NCI-H446 (cell line): ENCODE results near the gene OR6M1.

Experiments
- DNase-seq, 2 experiments: peaks; one replicate each; lab custom pipeline; 2025; lab: John Stamatoyannopoulos, UW

Gene OR6M1

GRCh38 chr11:123806249-123806648, at the start of gene OR6M1:
Gene OR6M1, minus strand, starts transcription at chr11:123806349. Its CDS starts 0 bp downstream, at chr11:123806349.
- no peak for DNase-seq

- DNase-seq = no peak
Measured at GRCh38 chr11:123853038-123853437, 46.9 kb upstream of the OR6M1 start.

GRCh38 chr11:123852321-123852720, 46.2 kb upstream of the OR6M1 start:
- no peak for DNase-seq

GRCh38 chr11:123851110-123851509, 45.0 kb upstream of the OR6M1 start:
- no peak for DNase-seq

- no peak for DNase-seq
Measured at GRCh38 chr11:123841174-123841573, 35.0 kb upstream of the OR6M1 start.

- no peak for DNase-seq
Measured at GRCh38 chr11:123839131-123839530, 33.0 kb upstream of the OR6M1 start.

GRCh38 chr11:123838659-123839058, 32.5 kb upstream of the OR6M1 start:
- DNase-seq = no peak

- no peak for DNase-seq
Measured at GRCh38 chr11:123838199-123838598, 32.0 kb upstream of the OR6M1 start.

- DNase-seq = no peak
Measured at GRCh38 chr11:123833095-123833494, 26.9 kb upstream of the OR6M1 start.

GRCh38 chr11:123829745-123830144, 23.6 kb upstream of the OR6M1 start:
- DNase-seq = no peak

- DNase-seq = no peak
Measured at GRCh38 chr11:123822599-123822998, 16.4 kb upstream of the OR6M1 start.

GRCh38 chr11:123822032-123822431, 15.9 kb upstream of the OR6M1 start:
- DNase-seq = no peak

- no peak for DNase-seq
Measured at GRCh38 chr11:123815122-123815521, 9.0 kb upstream of the OR6M1 start.

- DNase-seq = no peak
Measured at GRCh38 chr11:123801765-123802164, 4.4 kb downstream of the OR6M1 start.

GRCh38 chr11:123800036-123800435, 6.1 kb downstream of the OR6M1 start:
- peak in 1 of 2 experiments; percentile 4 for DNase-seq

- peak; percentile 20 to 75 for DNase-seq
Measured at GRCh38 chr11:123799438-123799837, 6.7 kb downstream of the OR6M1 start.

GRCh38 chr11:123798513-123799252, 7.5 kb downstream of the OR6M1 start:
- DNase-seq = no peak

- no peak for DNase-seq
Measured at GRCh38 chr11:123798079-123798478, 8.1 kb downstream of the OR6M1 start.

GRCh38 chr11:123797541-123797940, 8.6 kb downstream of the OR6M1 start:
- DNase-seq = no peak

GRCh38 chr11:123797114-123797513, 9.0 kb downstream of the OR6M1 start:
- DNase-seq = no peak

- no peak for DNase-seq
Measured at GRCh38 chr11:123796226-123796625, 9.9 kb downstream of the OR6M1 start.

GRCh38 chr11:123783536-123783935, 22.6 kb downstream of the OR6M1 start:
- no peak for DNase-seq

GRCh38 chr11:123778511-123778910, 27.6 kb downstream of the OR6M1 start:
- no peak for DNase-seq
